Esophagus muscularis mucosa (tissue), 3 donors: ENCODE results near the gene KLK2.

ENCODE experiments used
- CTCF ChIP-seq, 3 experiments: fragments of 200-600 bp in 2 of 3; fragments of 450-650 bp in 1 of 3; sonication (generic) in 2 of 3; IDR thresholded peaks; one replicate each; pipeline ENCODE4 v1.5.1; 2017 to 2019; ENCODE audit warnings: antibody characterized with exemption in 3 of 3, mild to moderate bottlenecking in 2 of 3, moderate library complexity in 1 of 3
- POLR2A ChIP-seq: fragments of 450-650 bp; IDR thresholded peaks from one replicate; pipeline ENCODE4 v1.6.1; 2017; ENCODE audit warnings: antibody characterized with exemption, moderate library complexity, mild to moderate bottlenecking, low read depth

DNA sequence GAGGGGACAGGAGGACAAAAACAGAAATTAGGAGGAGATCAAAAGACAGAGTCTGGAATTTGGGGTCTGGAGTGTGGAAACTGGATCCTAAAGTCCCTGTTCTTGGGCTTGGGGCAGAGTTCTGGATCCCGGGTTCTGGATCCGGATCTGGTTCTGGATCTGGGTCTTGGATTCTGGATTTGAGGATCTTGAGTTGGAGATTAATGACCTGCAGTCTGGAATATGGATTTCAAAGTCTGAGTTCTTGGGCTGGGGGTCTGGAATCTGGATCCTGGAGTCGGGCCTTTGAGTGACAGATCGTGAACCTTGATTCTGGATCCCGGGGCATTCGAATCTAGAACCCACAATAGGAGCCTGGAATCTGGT lies 39.5 kb upstream of the KLK2 start:
- TF ChIP-seq CTCF (IDR thresholded peaks at IDR 0.05) (no peak), POLR2A (no peak)
